ENCODE data around the gene CYP11A1. TPM values are rescaled to one million over a fixed set of nuclear protein-coding genes. Genes with fewer than 3 reads are reported as not detected.

CYP11A1 gene
- total RNA-seq, 4 donors from 2014 or later = 1.3 to 17.0 (median 9.5) TPM

- no peak for TF ChIP-seq CTCF (IDR thresholded peaks at IDR 0.05)
- no peak for TF ChIP-seq POLR2A (IDR thresholded peaks at IDR 0.05)
- Histone ChIP-seq H3K36me3 (no peaks in the 10 kb centered on the region), H3K4me1 (no peaks in the 10 kb centered on the region), H3K27me3 (peaks cover 0 to 61% (median 0%) of the 10 kb centered on the region in 4 donors), H3K9me3 (no peaks in the 10 kb centered on the region), H3K27ac (no peak overlapping the region), H3K4me3 (no peak overlapping the region)
- WGBS, 2 donors = 36 to 38% methylated on average over 1 of the region's 1 CpG
- no peak for DNase-seq
- intact Hi-C loops (cut with DNase I) = no loop called here
Observed at GRCh38 chr15:74294010-74294409, 73.4 kb downstream of the CYP11A1 start.

DNA sequence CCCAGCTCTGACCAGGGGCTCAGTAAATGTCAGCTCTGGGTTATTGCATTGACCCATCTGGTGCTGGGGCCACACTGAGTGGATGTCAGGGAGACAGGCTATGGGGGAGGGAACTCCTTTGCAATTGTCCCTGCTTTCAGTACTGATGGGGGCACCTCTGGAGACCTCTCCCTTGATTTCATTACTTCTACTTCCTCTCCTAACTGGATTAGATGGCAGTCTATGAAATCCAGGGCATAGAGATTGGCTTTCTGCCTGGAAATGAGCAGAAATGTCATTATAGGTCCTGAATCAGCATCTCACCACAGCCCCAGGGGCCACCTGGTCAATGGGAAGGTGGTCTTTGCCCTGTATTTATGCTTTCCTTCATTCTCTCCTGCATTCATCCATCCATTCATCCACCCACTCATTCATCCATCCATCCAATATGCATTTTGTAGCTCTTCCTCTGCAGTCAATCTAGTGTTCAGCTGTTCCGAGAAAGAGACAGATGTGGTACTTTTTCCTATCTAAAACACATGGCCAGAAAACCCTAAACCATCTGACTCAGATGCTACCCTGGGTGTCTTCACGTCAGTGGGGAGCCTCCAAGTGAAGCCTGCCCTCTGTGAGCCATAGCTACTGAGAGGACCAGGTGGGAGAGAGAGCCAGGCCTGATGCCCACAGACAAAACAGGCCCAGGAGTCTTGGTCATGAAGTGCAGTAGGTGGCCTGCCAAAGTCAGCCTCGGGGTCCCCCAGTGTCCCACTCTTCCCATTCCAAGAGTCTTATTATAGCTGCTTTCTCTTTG lies 74.2 kb downstream of the CYP11A1 start:
- WGBS, 2 donors = 66 to 100% methylated on average over 1 to 3 of the region's 3 CpGs
- Histone ChIP-seq H3K36me3 (no peaks in the 10 kb centered on the region), H3K4me3 (no peak overlapping the region), H3K27me3 (peaks cover 0 to 61% (median 0%) of the 10 kb centered on the region in 4 donors), H3K27ac (no peak overlapping the region), H3K9me3 (no peaks in the 10 kb centered on the region), H3K4me1 (no peaks in the 10 kb centered on the region)
- TF ChIP-seq POLR2A (IDR thresholded peaks at IDR 0.05) = no peak
- no peak for TF ChIP-seq CTCF (IDR thresholded peaks at IDR 0.05)
- intact Hi-C loops (cut with DNase I) = no loop called here
- no peak for DNase-seq

DNA sequence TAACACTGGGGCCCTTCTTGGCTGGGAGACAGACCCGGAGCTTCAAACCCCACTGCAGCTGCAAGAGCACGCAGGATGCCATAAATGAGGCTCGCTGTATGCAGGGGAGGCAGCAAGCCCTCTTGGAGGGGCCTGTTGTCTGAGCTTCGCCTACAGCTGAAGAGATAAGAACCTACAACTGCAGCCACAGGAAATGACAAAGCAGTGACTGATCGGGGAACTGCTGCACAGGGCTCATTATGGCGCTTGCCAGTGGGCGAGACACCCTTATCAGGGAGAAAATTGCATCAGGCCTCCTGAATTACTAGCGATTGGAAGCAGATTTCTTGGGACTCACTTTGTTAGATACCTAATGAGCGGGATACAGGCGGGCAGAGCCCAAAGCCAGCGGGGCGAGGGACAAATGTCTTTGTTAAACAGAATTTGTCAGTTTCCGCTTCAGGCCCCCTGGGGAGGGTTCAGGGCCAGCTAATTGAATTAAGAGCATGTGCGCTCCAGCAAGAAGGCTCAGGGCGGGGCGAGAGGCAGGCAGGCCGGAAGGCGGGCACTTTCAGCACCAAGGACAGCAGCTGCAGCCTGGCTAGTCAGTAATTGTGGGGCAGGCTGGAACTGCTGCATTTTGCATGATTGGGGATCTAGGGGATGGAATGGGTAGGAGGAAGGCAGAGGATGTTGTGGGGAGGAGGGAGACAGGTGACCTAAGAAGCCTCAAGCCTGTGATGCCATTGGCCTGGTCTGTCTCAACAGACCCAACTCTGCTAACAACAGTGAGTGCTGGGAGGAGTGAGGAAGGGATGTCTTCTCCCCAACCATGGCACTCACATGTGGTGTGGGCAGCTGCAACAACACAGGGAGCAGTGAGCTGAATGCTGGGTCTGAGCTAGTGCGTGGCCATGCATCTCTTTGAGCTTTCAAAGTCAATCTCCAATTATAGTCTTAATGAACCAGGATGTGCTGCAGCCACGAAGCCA lies 76.1 kb downstream of the CYP11A1 start:
- H3K4me1 ChIP-seq = no peaks in the 10 kb centered on the region
- H3K36me3 ChIP-seq = no peaks in the 10 kb centered on the region
- no peak for DNase-seq
- H3K4me3 ChIP-seq = no peak overlapping the region
- H3K9me3 ChIP-seq = no peaks in the 10 kb centered on the region
- H3K27me3 ChIP-seq = peaks cover 0 to 62% (median 0%) of the 10 kb centered on the region in 4 donors
- no peak overlapping the region for H3K27ac ChIP-seq
- no peak for TF ChIP-seq CTCF (IDR thresholded peaks at IDR 0.05)
- no peak for TF ChIP-seq POLR2A (IDR thresholded peaks at IDR 0.05)
- intact Hi-C loops (cut with DNase I) = no loop called here
- WGBS, 2 donors = 9 to 11% methylated on average over 15 to 16 of the region's 20 CpGs

- intact Hi-C loops (cut with DNase I) = no loop called here
- Histone ChIP-seq H3K4me1 (no peaks in the 10 kb centered on the region), H3K27me3 (peaks cover 0 to 63% (median 0%) of the 10 kb centered on the region in 4 donors), H3K4me3 (no peak overlapping the region), H3K27ac (no peak overlapping the region), H3K36me3 (no peaks in the 10 kb centered on the region), H3K9me3 (no peaks in the 10 kb centered on the region)
- TF ChIP-seq POLR2A (IDR thresholded peaks at IDR 0.05) (no peak), CTCF (IDR thresholded peaks at IDR 0.05) (no peak)
- no peak for DNase-seq
Observed at GRCh38 chr15:74290645-74291044, 76.8 kb downstream of the CYP11A1 start.

- Histone ChIP-seq H3K27me3 (peaks cover 0 to 68% (median 0%) of the 10 kb centered on the region in 4 donors), H3K27ac (no peak overlapping the region), H3K36me3 (no peaks in the 10 kb centered on the region), H3K4me3 (no peak overlapping the region), H3K9me3 (no peaks in the 10 kb centered on the region), H3K4me1 (no peaks in the 10 kb centered on the region)
- intact Hi-C loops (cut with DNase I) = no loop called here
- no peak for DNase-seq
- no peak for TF ChIP-seq POLR2A (IDR thresholded peaks at IDR 0.05)
- no peak for TF ChIP-seq CTCF (IDR thresholded peaks at IDR 0.05)
Observed at GRCh38 chr15:74289671-74290070, 77.8 kb downstream of the CYP11A1 start.

Measured in esophagus squamous epithelium (tissue), 5 donors.